Stimulated activated CD4-positive, alpha-beta T cell treated with anti-CD3 and anti-CD28 coated beads, TNF-alpha, amount 100 ng/mL, for 1 hour (primary cell): ENCODE measurements around the gene PLD1.
"Not testable (repeated sequence)": the region's sequence is repeated elsewhere in the genome, so short reads cannot be mapped to it uniquely, and the experiment has no call there.

Source experiments
- DNase-seq, 3 donors: peaks; one replicate each; pipeline ENCODE4 v3.0.0-alpha.2; 2020; ENCODE audit warnings: low read depth in 3 of 3, low spot score in 1 of 3

Gene PLD1

GRCh38 chr3:171703144-171703543, 107.1 kb downstream of the PLD1 start:
- no peak for DNase-seq

GRCh38 chr3:171700653-171701052, 109.6 kb downstream of the PLD1 start:
- no peak for DNase-seq

GRCh38 chr3:171700157-171700556, 110.1 kb downstream of the PLD1 start:
- no peak for DNase-seq

DNA sequence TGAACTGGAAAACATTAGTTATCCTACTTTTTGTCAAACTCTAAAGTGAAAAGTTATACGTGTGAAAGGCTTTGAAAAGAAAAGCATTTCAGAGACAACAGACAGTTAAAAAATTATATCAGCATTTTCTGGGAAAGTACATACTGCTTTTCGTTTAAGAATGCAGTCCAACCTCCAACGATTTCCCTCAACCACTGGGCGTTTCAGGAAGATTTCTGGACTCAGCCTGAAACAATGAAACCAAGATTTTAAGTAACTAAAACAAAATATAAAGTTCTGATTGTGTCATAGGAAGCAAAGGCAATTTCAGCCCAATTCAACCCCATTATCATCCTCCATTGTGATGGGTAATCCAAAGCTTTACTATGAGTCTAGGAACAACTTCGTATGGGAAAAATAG, 110.7 kb downstream of the PLD1 start:
- DNase-seq, result no peak

DNA sequence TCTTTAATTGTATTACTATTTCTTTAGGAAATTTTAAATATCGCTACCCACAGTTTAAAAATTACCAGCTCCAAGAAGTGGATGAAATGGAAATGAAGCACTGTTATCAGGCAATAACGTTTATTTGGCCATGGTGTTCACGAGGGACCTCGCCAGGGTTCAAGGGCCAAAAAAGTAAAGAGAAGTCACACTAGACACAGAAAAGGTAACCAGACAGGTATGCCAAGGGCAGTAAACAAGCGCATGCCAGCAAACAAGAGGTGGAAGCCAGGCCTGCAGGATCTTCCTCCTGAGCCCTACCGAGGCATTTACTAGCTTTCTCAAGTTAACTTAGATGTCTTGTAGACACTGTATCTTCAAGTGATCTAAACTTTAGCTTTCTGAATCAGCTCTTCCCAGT, 113.5 kb downstream of the PLD1 start:
- DNase-seq, result no peak

DNA sequence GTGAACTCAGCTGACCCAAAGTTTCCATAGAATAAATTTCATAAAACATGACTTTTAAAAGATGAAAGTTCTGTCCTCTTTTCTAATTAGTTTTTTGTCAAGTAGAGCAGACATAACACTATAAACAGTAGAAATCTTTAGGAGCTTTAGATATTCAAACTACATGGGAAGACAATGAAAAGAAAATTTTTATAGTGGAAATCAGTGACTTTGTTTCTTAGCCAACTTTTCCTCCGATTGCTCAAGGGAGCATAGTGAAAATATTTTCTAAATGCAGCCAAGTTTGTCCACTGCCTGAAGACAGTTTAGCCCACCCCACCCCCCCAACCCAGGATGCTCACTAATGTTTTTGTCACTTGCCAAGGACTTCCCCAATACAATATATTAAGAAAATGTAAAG, 114.9 kb downstream of the PLD1 start:
- no peak for DNase-seq

DNA sequence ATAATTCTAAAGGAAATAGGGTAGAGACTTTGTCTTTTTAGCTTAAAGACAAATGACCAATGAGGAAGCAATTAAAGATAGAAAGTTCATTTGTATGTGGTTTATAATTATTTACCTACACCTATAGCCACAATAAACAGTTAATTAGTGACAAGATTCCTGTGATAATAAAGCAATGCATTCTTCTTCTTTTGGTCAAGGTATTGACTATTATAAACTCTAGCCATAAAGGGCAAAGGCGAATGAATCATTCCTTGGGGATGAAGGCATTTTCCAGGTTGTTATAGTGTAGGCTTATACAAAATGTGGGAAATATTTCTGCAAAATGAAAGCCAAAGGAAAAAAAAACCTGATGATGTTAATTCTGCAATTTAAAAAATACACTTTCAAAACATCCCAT, 115.4 kb downstream of the PLD1 start:
- no peak for DNase-seq

GRCh38 chr3:171692551-171692950, 117.7 kb downstream of the PLD1 start:
- DNase-seq, result not testable (repeated sequence)

DNA sequence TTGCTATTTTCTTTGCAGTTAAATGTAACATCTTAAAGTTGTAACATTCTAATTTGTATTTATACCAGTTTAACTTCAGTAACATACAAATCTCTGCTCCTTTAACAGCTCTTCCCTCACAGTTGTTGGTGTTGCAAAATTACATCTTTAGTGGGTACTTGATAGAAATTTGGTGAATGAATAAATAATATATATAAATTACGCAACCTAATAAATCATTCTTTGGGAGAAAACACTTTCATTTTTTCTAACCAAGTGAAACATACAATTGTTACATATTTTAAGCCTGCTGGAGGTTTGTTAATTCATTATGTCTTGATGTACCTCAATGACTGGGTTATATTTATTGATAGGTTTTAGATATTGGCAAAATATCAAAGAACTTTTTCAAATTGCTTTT, 118.8 kb downstream of the PLD1 start:
- no peak for DNase-seq

DNA sequence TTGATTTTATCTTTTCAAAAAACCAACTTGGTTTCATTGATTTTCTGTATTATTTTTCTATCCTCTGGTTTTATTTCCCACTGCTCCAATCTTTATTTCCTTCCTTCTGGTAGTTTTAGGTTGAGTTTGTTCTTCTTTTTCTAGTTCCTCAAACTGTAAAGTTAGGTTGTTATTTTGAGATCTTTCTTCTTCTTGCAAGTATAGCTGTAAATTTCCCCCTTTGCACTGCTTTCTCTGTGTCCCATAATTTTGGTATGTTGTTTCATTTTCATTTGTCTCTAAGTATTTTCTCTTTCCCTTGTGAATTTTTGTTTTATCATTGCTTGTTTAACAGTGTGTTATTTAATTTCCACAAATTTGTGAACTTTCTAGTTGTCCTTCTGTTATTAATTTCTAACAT, 120.0 kb downstream of the PLD1 start:
- DNase-seq, result no peak

GRCh38 chr3:171688593-171688992, 121.7 kb downstream of the PLD1 start:
- no peak for DNase-seq

DNA sequence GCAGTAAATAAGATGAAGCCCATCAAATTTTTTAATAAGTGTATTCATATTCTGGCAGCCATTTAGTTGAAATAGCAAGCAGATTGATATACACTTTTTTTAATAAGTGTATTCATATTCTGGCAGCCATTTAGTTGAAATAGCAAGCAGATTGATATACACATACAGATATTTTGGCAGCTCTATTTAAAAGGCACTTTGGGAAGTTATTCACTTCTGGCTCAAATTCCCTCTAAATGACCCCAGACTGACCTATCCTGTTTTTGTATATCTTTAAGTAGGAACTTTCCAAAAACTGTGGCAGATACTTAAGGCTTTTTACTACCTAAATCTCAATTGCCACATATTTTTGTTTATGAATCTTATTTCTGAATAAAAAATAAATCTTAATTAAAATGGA, 122.3 kb downstream of the PLD1 start:
- no peak for DNase-seq

- DNase-seq, result no peak
These were observed 122.7 kb downstream of the PLD1 start for GRCh38 chr3:171687581-171687980.

- no peak for DNase-seq
These were observed 123.2 kb downstream of the PLD1 start for GRCh38 chr3:171687064-171687463.

GRCh38 chr3:171685116-171685895, 125.0 kb downstream of the PLD1 start:
- DNase-seq, result no peak

DNA sequence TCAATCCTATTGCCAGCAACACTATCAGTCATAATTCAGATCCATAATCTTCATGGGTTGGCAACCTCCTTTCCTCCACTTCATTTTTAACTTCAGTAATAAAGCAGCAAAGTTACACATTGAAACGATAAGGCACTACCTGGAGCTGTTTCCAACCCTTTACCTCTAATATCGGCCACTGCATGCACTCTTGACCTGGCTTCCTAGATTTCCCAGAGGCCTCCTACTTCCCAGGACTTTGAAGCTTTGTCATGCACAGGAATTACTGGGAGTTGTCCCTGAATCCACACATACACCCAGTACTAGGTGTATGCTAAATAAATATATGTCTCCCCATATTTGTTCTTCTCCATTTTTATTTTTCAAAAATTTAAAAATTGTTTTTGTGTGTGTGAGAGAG, 126.1 kb downstream of the PLD1 start:
- no peak for DNase-seq

GRCh38 chr3:171682743-171683142, 127.5 kb downstream of the PLD1 start:
- DNase-seq, result no peak

- DNase-seq, result no peak
These were observed 129.4 kb downstream of the PLD1 start for GRCh38 chr3:171680726-171681411.

DNA sequence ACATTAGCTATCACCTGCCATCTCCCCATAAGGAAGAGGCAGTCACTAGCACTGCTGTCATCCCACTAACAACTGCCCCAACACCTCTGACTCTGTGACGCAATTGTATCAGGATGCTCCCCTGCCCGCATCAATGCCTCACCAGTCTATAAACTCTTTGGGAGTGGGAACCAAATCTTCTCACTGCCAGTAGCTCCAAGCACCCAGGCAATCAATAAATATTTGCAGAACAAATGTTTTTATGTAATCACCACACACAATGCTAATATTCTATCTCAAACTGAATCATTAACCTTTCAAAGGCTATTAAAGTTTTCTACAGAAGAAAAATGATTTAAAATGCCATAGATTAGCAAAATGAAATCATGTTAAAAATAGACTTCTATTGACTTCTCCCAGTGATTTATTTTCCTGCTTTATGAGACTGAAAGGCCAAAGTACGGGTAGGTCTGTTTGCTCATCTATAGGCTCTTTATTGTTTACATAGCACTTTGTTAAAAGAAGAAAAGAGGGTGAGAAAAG, 131.3 kb downstream of the PLD1 start:
- DNase-seq, result no peak

DNA sequence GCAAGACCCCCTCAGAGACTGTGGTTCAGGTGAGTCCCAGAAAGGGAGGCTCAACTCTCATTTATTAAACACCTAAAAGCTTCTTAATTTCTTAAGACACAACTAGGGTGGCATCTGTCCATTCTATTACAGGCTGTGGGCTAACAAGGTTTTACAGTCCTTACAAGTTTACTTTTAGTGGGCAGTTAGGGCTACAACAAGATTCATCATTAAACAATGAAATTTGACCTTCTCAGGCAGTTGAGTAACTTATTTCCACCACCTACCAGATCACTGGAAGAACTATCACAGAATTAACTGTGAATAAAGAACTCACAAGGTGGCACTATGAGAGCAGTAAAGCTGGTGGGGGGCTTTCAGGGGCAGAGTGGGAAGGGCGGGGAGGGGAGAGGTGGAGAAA, 132.6 kb downstream of the PLD1 start:
- DNase-seq, result no peak

DNA sequence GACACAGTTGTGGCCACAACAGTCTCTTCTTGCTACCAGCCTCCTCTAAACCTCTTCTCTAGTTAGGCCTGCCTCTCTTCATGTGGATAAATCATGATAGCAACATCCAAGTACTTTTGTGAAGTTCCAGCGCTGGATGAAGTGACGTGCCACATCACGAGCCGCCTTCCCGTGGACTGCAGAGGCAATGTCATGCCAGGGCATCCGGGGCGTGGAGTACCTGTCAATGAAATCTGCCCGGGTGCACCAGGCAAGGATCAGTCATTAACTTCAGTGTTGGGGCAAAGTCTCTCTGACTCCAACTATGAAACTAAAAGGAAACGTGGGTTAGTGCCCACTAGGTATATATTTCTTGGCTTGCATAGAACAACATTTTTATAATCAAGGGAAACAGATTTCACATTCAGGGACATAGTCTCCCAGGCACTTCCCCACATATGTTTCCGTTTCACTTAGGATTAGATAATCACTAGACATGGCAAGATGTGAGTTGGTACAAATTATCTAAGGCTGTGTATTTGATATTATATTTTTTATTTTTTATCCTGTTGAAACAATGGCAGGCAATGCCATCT, 133.6 kb downstream of the PLD1 start:
- no peak for DNase-seq

- no peak for DNase-seq
These were observed 136.3 kb downstream of the PLD1 start for GRCh38 chr3:171673951-171674350.
